ENCODE results near the gene MATN1. TPM values are rescaled to one million over a fixed set of nuclear protein-coding genes. Genes with fewer than 3 reads are reported as not detected.

The MATN1 gene
- total RNA-seq, 1 donor from 2014 or later, result 0.31 TPM

Small RNAs within 50 kb of the gene (small RNA-seq; reads per million reads assigned to genes)
- gene MIR4420, result not detected

Other genes starting within 250 kb of the MATN1 start
- gene LAPTM5, start 34.2 kb upstream of the MATN1 start, total RNA-seq, result 3.9 TPM
- gene SDC3, start 185.2 kb upstream of the MATN1 start, total RNA-seq, result 66.1 TPM